GM18520 (cell line): ENCODE results near the gene DGKI.

ENCODE experiments used
- ATAC-seq: cut with Tn5 transposase; IDR thresholded peaks from one replicate; pipeline ENCODE4 v1.9.1; 2021; ENCODE audit not compliant: unreplicated experiment

DGKI gene

DNA sequence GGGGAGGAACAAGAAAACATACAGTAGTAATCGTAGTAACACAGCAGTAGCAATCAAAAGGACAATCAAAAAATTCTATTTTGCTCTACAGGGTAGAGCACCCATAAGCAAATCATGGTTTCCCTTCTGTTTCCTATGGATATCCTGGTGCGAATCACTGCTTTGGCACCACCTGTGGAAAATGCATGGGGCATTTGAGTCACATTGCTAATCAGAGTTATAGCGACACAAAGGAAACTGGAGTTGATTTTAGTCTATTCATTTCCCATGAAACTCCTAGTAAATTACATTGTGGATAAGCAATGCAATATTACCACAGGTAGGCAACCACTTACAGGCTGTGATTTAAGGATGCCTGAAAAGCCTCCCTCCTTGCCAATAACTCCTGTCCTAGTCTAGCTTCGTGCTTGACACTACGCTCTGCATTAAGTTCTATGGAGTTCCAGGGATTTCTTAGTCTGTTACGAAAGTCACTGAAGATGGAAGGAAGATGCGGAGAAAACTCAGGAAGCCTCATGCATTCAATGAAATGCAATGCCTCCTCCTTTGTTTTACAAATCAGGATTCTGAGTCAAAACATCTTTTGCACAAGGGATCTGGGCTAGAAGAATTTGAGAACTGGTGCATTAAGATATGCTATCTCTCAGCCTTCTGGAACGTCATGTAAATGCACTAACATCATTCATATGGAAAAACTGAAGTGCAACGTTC lies 188.4 kb downstream of the DGKI start:
- ATAC-seq = no peak

DNA sequence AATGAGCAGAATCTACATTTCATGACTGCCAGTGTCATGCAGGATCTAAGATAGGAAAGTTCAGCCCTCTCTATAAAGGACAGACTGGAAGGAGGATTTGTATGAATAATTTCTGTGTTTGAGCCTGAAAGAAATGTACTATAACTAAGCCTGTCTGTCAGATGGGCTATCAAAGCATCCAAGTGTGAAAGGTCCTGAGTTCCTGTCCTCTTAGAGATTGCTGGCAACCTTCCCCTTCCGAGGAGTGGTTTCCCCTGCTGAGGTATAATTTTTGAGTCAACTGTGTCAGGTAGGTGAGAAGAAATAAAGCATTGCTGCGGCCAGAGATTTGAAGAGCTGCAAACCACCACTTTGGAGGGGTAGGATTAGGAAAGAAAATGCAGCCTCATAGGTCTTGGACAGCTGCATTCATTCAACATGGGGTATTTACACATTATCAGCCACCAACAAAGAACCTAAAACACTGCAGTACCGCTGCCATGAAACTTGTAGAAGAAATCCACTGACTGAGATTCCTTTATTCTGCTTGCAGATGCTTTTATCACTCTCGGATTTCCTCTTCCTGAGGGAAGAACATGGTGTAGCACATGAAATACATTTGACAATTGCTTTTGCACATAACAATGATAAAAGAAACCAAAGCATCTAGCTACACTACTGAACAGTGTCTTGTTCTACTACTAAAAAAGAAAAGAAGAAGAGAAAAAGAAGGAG lies 189.1 kb downstream of the DGKI start:
- no peak for ATAC-seq

DNA sequence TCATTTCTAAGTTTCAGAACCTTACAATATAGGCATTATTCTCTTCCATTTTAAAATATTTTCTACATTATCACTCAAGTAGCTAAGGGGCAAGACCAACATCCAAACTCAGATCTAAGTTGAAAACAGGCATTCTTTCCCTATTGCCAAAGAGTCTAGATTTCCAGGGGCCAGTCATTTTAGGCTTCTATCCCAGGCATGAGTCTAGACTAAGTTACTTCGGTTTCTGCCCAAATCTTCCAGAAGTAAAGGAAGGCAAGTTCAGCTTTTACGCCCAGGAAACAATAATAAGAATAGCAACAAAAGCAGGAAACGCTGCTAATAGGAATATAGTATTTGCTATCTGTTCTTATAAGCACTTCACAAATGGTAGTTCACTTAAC lies 189.9 kb downstream of the DGKI start:
- ATAC-seq = no peak

DNA sequence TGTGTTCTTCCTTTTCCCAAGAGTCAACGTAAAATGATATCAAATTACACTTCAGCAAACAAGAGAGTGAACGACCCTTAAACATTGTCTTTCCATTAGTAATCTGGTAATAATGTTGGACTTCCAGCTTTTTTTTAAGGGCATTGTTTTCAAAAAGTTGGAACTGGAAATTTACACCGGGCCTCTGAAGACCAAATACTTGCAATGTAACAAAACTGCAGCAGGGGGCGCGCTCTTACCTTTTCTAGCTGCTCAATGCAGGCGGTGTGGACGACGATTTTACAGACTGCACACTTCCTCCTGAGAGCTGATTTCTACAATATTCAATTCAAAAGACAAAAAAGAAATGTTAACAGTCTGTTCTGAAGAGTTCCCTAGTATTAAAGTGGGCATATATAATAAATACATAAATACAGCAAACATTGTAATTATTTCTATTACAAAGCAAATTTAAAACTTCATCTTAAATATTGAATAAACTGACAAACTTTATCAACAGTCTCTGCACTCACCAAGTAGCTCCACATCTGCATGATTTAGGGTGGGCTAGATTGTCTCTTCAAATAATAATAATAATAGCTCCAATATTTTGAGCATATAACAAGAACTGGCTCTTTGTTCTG lies 190.4 kb downstream of the DGKI start:
- no peak for ATAC-seq

DNA sequence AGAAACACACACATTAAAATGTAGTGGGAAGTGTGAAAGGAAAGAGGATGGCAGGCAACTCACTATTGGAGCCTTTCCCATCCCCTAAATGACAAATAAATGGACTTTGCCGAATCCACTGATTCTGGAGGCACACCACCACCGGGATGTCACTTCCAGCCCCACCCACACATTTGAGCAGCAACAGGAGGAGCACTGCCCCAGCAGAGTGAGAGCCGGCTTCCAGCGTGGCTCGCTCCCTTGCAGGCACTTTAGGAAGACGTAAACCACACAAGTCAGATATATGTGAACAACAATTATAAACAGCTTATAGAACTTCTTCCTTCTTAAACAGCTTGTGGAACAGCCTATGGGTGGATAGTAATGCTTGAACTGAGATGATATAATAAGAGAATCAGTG lies 191.0 kb downstream of the DGKI start:
- no peak for ATAC-seq

DNA sequence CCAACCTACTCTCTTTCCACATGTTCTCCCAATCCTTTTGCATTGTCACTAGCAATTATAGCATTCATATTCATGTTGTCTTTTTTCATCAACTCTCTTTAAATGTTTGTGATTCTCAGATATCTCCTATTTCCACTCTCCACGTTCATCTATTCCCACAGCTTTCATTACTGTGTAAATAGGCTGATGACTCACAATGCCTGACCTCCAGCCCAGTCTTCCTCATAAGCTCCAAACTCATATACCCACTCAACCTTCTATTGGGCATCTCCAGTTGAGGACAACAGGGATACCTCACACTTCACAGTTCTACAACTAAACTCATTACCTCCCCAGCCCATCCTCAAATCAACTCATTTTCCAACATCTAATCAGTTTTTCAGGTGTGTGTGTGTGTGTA lies 194.1 kb downstream of the DGKI start:
- no peak for ATAC-seq

DNA sequence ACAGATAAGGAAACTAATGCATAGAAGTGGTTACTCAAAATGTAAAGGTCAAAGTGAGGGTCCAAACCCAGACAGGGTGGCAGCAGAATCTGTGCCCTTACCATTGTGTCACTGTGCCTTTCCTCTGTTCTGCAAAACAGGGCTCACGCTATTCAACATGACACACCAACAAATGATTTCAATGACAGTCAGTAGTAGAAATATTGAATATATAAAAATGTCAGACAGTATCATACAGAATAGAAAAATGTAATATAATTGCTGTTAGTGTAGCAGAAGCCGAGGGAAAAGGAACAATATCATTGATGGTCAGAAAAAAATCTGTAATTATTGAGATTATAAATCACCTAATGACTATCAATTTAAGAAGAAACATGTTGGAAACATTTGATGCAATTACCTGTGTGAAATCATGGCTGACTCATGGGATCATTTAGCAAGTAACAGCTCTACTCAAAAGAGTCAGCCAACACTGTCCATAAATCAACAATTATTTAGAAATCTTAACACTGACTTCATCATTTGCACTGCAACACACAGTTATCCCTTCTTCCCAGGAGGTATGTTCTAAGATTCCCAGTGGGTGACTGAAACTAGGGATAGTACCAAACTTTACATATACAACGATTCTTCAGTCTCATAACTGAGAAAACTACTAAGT lies 198.7 kb downstream of the DGKI start:
- no peak for ATAC-seq

DNA sequence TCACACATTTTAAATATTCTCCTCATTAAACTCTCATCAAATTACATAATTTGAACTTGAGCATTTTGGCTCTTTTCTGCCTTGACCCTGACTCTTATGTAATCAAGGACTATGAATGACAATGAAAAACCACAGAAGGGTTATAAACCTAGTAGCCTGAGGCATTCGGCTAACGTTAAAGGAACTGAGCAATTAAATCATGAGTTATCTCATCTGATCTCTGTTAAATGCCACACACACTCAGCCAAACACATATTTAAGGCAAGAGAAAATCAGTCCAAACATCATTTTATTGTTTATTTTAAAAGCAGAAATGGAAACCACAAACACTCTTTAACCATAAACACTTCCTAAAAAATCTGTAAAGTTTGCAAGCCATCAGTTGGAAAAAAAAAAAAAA lies 204.3 kb downstream of the DGKI start:
- ATAC-seq = no peak

DNA sequence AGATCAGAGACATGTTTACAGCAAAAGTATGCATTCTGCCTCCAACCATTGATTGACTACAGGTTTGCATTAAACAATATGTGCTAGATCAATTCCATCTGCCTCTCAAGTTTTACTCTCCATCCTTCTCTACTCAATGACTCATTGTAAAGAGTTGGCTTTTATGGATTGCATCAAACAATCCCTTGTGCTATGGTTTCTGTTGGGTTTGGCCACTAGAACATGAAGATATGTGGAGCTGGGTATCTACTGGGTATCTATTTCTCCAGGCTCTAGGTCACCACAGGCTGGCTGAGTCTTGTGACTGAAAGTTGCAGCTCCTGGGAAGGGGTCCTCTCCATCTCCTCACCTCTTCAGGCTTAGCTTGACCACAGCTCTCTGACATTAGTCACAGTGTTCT lies 204.7 kb downstream of the DGKI start:
- ATAC-seq = no peak

DNA sequence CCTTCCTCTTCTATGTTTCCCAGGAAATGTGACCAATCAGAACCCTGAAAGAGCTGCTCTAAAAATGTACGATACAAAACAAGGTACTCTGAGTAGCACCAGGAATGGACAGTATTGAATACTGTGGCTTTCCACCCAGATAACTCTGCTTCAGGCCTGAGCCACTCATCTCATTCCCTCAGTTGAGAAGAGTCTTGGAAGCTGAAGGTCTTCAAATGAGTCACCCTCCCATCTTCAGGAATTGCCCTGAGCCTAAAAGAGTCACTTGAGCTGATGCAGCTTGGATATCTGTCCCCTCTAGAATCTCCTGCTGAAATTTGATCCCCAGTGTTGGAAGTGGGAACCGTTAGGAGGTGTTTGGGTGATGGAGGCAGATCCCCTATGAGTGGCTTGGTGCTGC lies 210.4 kb downstream of the DGKI start:
- ATAC-seq = no peak

DNA sequence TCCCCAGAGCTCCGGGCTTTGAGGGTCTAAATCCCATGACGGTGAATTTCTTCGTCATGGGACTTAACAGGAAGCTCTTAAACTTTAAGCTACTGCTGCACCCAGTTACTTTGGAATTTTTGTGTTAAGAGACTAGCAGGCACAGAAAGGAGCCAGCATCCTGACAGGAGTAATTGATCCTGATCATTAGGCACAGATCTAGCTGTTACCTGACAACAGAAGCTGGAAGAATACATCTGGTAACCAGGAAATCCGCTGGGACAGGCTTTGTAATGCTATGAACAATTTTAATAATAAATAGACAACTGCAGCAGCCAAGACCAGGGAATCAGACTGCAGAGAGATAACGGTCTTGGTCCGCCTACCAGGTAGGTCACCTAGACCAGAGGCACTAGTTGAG lies 210.9 kb downstream of the DGKI start:
- no peak for ATAC-seq

DNA sequence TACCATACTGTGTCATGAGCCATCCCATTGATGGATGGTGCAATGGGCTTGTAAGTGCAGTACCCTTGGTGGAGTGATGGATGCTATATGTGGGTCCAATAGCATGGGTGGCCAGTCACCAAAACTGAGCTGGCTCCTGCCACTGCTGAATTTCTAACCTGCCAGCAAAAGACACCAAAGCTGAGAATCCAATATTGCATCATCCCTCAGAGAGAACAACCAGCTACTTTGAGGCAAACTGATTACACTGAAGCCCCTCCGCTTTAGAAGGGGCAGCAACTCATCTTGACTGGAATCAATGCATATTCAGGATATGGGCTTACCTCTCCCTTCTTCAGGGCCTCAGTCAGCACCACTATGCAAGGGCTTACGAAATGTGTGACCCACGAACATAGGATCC lies 211.6 kb downstream of the DGKI start:
- ATAC-seq = no peak

DNA sequence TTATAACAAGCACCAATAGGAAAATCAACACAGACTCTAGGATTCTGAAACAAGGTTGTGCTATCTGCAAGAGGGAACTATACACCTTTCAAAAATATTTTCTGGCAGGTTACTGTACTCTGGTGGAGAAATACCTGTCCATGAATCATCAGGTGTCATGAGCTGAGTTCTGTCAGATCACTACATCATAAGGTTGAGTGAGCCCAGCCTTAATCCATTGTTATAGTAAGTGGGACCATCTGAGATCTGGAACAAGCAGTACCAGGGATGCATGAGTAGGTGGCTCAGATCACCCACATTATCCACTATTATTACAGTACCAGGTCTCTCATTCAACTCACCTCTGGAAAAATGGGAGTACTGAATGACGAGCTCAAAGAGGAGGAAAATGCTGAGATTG lies 212.4 kb downstream of the DGKI start:
- ATAC-seq = no peak

DNA sequence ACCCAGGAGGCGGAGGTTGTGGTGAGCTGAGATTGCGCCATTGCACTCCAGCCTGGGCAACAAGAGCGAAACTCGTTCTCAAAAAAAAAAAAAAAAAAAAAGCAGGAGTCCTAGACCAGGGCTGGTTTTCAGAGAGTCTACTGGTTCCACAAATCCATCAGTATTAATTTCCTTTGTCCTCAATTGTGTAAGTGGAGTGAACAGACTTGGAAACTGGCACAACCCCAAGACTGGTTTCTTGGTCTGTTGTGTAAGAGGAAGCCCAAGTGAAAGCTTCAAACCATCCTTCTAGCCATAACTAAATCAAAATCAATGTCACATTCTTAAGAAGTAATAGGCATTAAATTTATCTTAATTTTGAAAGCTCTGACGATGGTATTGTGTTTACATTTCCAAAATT lies 213.6 kb downstream of the DGKI start:
- ATAC-seq = no peak

DNA sequence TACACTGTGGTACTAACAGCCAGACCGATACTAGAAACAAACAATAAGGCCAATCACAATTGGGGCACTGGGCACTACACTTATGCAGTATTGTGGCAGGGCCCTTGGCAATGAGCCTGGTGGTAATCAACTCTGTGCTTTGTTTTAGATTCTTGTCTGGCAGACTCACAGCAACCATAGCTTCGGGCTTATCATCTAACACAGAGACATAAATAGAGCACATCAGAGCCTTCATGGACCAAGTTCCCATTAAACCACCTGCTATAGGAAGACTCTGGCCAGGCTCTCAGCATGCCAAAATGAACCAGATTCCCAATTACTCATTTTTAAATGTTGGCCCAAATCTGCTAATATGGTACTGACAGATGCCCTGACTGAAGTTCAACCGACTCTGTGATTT lies 218.6 kb downstream of the DGKI start:
- no peak for ATAC-seq

DNA sequence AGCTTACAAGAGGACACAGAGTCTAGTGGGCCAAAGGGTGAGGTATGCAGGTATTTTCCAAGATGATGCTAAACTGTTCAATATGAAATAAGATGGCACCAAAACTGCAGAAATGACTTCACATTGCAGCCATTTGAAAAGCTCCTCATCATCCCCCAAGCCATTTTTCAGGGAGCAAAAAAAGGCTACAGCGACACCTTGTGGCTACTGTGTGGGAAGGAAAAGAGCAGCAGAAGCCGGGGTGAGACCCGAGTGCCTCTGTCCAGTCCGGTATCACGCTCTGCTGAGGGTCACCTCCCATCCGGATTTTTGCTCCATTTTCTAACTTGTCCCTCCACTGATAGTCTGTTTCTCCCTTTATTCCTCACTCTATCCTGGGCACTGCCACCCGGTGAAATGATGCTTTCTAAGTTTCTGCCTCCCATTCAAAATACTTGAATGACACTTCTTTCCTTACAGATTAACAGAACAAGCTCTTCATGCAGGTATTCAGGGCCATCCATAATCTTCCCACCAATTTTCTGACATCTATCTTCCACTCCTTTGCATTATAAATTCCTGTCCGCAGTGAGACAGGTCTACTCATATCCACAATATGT lies 220.2 kb downstream of the DGKI start:
- ATAC-seq = no peak

DNA sequence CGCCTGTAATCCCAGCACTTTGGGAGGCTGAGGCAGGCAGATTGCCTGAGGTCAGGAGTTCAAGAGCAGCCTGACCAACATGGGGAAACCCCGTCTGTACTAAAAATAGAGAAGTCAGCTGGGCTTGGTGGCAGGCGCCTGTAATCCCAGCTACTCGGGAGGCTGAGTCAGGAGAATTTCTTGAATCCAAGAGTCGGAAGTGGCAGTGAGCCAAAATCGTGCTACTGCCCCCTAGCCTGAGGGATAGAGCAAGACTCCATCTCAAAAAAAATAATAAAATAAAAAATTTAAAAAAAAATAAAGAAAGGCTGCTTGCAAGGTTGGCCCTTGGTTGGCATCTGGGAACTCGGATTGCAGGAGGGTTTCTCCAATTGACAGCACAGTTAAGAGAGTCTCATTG lies 221.6 kb downstream of the DGKI start:
- ATAC-seq = no peak

DNA sequence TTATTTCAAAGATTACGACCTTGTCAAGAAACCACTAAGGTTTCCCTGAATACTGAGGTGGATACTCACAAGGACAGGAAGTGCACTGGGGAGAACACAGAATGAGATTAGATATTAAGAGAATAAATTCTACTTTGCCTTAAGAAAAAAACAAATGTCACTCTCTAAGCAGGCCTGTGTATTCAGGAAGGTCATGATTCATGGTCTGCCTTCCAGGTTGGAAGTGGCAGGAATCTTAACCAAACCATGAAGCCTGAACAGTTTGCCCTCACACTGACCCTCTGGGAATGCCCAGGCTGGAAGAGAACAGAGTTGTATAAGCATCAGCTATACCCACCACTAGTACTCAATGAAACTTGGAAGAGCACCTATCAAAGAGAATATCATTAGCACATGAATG lies 227.6 kb downstream of the DGKI start:
- ATAC-seq = no peak

DNA sequence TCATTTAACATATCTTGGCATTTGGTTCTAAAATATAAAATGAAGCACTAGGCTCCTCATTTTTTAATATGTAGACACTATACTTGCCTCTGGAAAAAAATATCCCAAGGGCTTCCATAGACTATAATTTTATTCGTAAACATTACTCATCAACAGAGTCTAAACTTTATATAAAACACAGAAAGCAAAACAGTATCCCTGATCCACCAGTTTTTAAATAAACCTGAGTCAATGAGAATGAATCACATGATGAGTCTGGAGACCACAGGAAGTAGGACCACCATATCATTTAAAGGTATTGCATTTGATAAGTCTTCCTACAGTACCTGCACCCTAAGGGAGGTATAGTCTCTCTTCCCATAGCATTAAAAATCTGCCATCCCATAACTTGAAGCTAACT lies 228.0 kb downstream of the DGKI start:
- ATAC-seq = no peak

DNA sequence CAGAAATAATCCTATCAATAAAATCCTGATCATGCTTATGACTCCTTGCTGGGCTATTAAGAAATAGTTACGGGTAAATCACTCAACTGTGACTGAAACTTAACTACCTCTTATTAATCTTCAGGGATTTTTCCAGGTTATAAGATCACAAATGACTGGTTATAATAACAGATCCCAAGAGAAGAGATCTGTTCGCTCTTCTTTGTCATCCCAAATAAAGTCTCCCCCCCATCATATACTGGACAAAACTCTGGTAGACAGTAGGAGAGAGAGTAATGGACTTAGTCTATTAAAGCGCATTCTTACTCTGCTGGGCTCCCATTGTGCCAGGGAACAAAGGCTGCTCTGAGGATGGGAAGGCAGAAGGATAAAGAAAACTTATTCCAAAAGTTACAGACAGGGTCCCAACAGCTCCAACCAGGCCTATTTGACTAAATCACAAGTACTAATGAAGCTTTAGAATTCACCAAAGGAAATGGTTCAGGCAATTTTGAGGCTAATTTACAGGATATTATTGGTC lies 233.7 kb downstream of the DGKI start:
- no peak for ATAC-seq

DNA sequence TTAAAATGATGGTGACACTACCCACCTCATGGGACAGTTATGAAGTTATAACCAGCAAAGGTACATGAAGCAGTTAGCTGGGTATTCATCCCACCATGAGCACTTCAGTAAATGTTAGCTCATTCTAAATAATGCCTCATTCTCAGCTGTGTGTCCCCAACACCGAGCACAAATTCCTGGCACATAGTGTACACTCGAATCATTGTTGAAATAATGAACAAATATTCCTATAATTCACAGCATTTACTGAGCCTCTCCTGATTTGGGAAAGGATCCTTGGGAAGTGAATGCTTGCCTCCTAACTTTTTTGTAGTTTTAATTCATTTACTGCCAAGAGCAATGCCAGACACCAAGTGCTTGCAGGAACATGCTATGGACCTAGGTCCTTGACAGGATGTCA lies 235.2 kb downstream of the DGKI start:
- no peak for ATAC-seq
